GM18511 (cell line): ENCODE data around the gene IFNL2.
"Not testable (repeated sequence)": the region's sequence is repeated elsewhere in the genome, so short reads cannot be mapped to it uniquely, and the experiment has no call there.

Experiments
- ATAC-seq: cut with Tn5 transposase; IDR thresholded peaks from one replicate; pipeline ENCODE4 v1.9.1; 2021; ENCODE audit warnings: mild to moderate bottlenecking, moderate library complexity; ENCODE audit not compliant: unreplicated experiment

Gene IFNL2

GRCh38 chr19:39296055-39296645 is 28.0 kb downstream of the IFNL2 start, which contains the start of gene IFNL1:
Gene IFNL1 (plus strand): TSS chr19:39296407. CDS start chr19:39296422, 15 bp downstream.
- no peak for ATAC-seq

DNA sequence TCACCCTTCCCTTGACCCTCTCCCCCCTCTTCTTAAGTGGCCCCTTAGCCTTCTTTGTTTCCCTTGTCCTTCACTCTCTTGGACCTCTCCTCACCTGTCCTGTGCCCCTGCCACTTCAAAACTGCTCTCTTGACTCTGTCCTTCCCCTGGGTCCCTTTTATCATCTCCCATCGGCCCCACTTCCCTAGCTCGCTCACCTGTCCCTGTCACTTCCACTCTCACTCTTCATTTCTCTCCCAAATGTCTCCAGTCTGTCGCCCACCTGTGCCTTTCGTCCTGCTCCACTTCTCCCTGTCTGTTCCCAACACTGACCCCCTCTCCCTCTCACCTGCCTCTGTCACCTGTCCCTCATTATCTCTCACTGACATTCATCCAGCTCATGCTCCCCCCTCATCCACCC is 28.7 kb downstream of the IFNL2 start:
- no peak for ATAC-seq

DNA sequence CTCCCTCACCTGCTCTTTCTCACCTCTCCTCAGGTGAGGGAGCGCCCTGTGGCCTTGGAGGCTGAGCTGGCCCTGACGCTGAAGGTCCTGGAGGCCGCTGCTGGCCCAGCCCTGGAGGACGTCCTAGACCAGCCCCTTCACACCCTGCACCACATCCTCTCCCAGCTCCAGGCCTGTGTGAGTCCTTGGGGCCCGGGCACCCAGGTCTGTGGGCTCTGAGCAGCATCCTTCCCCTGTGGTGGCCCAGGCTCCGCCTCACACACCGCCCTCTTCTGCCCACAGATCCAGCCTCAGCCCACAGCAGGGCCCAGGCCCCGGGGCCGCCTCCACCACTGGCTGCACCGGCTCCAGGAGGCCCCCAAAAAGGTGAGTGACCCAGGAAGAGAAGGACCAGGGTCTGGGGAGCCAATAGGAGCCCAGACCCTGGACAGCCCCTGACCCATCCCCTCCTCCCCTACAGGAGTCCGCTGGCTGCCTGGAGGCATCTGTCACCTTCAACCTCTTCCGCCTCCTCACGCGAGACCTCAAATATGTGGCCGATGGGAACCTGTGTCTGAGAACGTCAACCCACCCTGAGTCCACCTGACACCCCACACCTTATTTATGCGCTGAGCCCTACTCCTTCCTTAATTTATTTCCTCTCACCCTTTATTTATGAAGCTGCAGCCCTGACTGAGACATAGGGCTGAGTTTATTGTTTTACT is 29.9 kb downstream of the IFNL2 start:
- ATAC-seq, result no peak

- ATAC-seq, result no peak
Measured at GRCh38 chr19:39299404-39299803, 31.2 kb downstream of the IFNL2 start.

DNA sequence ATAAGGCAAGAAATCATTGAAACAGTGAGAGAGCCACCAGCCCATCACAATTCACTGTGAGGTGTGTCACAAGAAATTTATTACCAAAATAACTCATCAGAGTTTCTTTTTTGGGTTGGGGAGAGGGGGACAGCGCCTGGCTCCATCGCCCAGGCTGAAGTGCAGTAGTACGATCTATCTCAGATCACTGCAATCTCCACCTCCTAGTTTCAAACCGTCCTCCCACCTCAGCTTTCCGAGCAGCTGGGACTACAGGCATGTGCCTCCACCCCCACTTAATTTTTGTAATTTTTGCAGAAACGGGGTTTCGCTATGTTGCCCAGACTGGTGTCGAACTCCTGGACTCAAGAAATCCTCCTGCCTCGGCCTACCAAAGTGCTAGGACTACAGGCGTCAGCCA is 31.6 kb downstream of the IFNL2 start:
- no peak for ATAC-seq

DNA sequence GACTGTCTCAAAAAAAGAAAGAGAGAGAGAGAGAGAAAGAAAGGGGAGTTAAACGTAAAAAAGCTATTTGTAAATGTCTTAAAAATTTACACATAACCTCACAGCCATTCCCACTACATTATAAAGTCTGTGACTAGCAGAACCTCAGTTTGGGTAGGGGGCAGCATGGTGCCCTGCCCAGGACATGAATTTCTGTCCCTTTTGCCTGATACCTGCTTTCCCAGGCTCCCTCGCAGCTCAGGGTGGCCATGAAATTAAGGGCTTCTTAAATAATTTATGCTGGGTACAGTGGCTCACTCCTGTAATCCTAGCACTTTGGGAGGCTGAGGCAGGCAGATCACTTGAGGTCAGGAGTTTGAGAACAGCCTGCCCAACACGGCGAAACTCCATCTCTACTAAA is 32.8 kb downstream of the IFNL2 start:
- no peak for ATAC-seq

DNA sequence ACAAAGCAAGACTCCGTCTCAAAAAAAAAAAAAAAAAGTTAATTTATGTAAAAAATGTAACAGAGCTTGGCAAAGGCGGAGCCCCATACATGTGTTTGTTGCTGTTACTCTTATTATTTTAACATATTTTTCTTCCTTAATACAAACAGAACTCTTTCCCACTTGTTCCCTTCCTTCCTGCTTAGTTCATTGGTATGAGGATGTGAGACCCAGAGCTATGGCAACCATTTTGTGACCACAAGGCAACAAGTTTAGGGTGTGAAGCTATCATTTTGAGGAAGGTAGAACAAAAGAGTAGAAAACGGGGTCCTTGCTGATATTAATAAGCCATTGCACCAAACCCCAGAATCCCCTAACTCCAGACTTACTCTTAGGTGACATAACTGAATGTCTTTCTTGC is 33.4 kb downstream of the IFNL2 start:
- ATAC-seq, result no peak

DNA sequence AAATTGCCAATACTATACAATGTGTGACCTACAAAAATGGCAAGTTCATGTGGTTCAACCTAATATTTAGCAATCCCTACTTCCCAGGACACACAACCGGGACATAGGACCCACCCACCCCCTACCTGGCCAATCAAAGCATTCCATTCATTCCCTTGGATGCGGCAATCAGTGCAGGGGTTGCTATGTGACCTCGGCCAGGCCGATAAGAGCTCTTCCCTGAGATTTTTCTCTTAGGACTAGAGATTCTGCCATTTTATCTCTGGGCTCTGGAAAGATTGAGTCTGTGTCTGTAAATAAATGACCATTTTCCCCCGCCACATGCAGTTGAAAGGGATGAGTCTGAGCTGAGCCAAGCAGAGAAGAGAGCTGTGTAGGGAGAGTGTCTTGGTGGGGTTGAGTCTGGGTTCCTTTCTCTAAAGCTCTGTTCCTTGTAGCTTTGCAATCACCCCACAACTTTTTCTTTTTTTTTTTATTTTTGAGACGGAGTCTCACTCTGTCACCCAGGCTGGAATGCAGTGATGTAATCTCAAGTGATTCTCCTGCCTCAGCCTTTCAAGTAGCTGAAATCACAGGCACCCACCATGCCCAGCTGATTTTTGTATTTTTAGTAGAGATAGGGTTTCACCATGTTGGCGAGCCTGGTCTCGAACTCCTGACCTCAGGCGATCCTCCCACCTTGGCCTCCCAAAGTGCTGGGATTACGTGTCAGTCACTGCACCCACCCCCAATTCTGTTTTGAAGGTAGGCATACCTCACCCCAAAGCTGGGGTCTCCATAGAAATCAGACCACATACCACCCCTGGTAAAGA is 35.4 kb downstream of the IFNL2 start:
- no peak for ATAC-seq

DNA sequence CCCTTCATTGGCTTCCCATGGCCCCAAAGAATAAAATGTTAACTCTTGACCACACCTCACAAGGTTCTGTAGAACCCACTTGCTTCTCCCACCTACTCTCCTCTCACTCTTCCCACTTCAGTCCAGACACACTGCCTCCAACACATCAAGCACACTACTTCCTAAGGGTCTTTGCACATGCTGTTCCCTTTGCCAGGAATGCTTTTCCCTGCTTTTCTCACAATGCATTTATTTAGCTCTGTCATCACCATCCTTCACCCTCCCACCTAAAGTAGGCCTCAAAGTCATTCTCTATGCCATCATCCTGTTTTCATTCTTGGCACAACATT is 36.0 kb downstream of the IFNL2 start:
- no peak for ATAC-seq

- no peak for ATAC-seq
Measured at GRCh38 chr19:39304701-39305571, 36.7 kb downstream of the IFNL2 start.

DNA sequence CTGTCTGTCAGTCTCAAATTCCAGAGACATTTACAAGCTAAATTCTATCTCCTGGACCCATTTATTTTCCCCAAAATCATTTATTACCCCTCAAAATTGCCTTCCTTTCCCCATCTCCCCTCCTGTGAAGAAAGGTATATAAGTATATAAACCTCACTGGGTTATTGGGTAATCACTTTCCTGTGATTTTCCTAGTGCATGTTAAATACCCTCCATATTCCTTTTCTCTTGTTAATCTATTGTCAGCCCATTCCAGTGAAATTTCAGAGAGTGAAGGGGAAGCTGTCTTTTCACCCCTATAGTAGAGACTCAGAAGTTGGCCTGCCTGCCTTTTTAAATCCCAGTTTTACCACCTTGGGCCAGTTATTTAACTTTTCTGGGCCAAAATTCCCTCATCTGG is 37.9 kb downstream of the IFNL2 start:
- no peak for ATAC-seq

DNA sequence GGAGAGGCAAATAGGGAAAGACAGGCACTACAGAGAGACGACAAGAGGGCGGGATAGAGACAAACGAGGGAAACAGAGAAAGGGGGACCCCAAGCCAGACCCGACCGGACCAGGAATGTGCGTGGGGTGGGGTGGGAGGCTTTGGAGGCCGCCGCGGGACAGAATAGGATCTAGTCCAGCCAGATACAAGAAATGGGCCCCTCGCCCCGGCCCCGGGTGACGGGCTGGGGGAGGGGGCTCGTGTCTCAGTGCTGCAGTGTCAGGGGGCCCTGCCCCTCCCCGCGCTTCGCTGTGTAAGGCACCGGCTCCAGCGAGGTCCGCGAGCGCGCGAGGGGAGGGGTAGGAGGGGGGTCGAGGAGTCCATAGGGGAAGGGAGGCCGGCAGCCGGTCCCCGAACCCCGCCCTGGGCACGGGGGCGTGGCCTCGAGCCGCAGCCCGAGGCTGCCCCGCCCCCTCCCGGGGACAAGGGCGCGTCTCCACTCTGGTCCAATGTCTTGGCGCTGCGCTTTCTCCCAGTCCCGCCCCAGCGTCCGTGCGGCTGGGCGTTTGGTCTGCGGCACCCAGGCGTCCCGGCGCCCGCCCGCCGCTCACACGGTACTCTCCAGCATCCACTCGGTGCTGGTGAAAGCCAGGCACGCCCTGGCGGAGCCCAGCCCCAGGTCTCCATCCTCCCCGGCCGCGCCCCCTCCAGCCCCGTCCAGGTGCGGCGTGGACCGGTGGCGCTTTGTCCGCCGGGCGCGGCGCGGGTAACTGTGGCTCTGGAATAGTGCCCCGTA is 39.0 kb downstream of the IFNL2 start:
- ATAC-seq, result no peak

GRCh38 chr19:39307822-39308530 is 39.8 kb downstream of the IFNL2 start:
- ATAC-seq, result no peak

- ATAC-seq, result no peak
Measured at GRCh38 chr19:39308531-39309304, 40.5 kb downstream of the IFNL2 start.

GRCh38 chr19:39309305-39309670 is 41.1 kb downstream of the IFNL2 start:
- not testable (repeated sequence) for ATAC-seq

DNA sequence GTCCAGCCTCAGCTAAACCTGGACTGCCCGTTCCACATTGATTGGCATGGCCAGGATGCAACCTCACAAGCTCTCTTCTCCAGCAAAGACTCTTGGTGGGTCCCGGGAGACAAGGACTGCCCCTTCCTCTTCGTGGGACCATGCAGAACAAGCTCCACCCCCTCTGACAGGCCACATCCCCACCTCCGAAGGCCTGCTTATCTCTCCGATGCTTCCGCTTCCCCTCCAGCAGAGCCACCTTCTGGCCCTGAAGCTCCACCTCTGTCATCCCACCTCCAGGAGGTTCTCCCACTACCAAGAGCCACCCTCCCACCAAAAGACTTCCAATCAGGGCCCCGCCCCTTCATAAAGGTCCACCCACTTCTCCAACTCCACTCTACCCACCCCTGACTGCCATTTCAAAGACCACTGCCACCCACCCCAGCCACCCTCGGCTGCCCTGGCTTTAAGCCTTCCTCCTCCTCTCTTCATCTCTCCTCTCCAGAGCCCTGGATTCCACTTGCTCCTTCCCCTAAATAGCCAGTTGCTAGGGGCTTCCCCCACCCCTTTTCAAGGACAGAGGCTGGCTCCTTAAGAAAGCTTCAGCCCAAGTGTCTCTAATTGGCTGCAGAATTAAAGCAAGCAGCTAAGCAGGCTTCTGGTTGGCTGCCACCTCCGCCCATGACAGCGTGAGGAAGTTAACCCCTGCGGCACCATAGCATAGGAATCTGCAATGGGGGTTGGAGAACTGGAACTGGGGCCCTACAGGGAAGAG is 42.5 kb downstream of the IFNL2 start:
- ATAC-seq, result no peak

GRCh38 chr19:39314016-39314728 is 46.0 kb downstream of the IFNL2 start:
- ATAC-seq, result no peak

DNA sequence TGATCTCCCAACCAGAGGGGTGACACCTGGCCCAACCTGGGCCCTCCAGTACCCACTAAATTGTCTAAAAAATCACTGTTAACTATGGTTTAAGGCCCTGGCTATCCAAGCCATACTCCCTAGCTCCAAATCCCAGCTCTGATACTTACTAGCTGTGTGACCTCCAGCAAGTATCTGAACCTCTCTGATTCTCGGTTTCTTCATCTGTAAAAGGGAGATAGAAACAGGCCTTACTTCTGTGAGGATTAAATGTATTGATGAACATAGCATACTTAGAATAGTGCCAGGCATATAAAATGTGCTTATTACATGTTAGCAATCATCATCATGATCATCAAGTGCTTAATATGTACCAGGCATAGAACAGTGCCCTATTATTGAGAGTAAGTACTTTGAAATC is 47.7 kb downstream of the IFNL2 start:
- no peak for ATAC-seq
